Pancreas (tissue), 10 donors: ENCODE measurements around the gene SKIDA1. TPM values are rescaled to one million over a fixed set of nuclear protein-coding genes. Genes with fewer than 3 reads are reported as not detected.

Experiments used
- ATAC-seq, 4 donors: fragments of 200-7000 bp; cut with Tn5 transposase; one replicate each; pipeline versions ENCODE4 v1.8.0 to v1.9.1; 2020; ENCODE audit warnings: mild to moderate bottlenecking in 4 of 4, moderate library complexity in 4 of 4
- DNase-seq, 6 donors: peaks; one replicate each; pipeline ENCODE4 v3.0.0-alpha.2; 2020
- FAIRE-seq: peaks from 2 replicates; lab custom pipeline; 2012; peaks lifted over from hg19 to GRCh38; lab: Jason Lieb, UNC
- H3K27ac ChIP-seq, 4 donors: fragments of 200-600 bp; sonication (generic); 1 replicate in 3 of 4; 2 replicates in 1 of 4; pipeline versions ENCODE4 v1.5.0 to v1.8.0; 2020
- H3K27me3 ChIP-seq, 4 donors: fragments of 200-600 bp; one replicate each; pipeline ENCODE4 v1.8.0; 2021
- H3K36me3 ChIP-seq, 3 donors: fragments of 200-600 bp; sonication (generic) in 1 of 3; one replicate each; pipeline versions ENCODE4 v1.5.0 to v1.8.0; 2020 to 2021
- H3K4me1 ChIP-seq, 3 donors: fragments of 200-600 bp; one replicate each; pipeline ENCODE4 v1.8.0; 2021
- H3K4me3 ChIP-seq, 4 donors: fragments of 200-600 bp; sonication (generic) in 2 of 4; one replicate each; pipeline versions ENCODE4 v1.5.0 to v1.8.0; 2020 to 2021
- H3K9me3 ChIP-seq, 4 donors: fragments of 200-600 bp; one replicate each; pipeline ENCODE4 v1.8.0; 2021
- CTCF ChIP-seq, 4 donors: fragments of 200-600 bp; sonication (generic) in 3 of 4; IDR thresholded peaks; one replicate each; pipeline versions ENCODE4 v1.5.0 to v1.8.0; 2021; ENCODE audit warnings: antibody characterized with exemption in 4 of 4
- WGBS, 2 donors: extraction: QIAGEN DNeasy Blood & Tissue Kit; methylation state at CpG; one replicate each; pipeline ENCODE4 v1.1.7; 2013; 5-methylcytosine and 5-hydroxymethylcytosine counted together
- intact Hi-C, 3 donors: fragments of 100-400 bp; cut with DNase I; formaldehyde crosslinking; loops; one replicate each; pipeline versions ENCODE4 v1.11.1 to v1.14.2; 2022
- polyA plus RNA-seq, 2 donors: library from polyadenylated mRNA; stranded (reverse); fragments of 200-250 nt; gene quantifications; one replicate each; pipeline ENCODE4 v1.2.3, GENCODE V29; 2013
- total RNA-seq, 6 donors: library from RNA; stranded (reverse); fragmentation: NEBNext Ultra II Directional in 4 of 6; extraction: Animal tissue kit (Norgen Biotek cat#: 25700) in 4 of 6; gene quantifications; one replicate each; pipeline versions ENCODE4 v1.2.1 to v1.2.4, GENCODE V29; 2021 to 2023
- donor health status: healthy with polysubstance abuse.
- donor health status: DM: no; HTN: no; CAD: no; lungs with moderate emphysema.
- donor health status: DM: no; HTN: no; CAD: no.
- donor health status: control.
- donor health status: control.
- donor health status: Bipolar disorder and iron deficiency.
- donor health status: DM: yes; HTN: yes; CAD: no.
- donor health status: DM: no; HTN: no; CAD: no.
- donor health status: DM: no; HTN: no; CAD: no.
- donor health status: DM: yes; HTN: yes; CAD: no.

The SKIDA1 gene
- total and polyA plus RNA-seq, 8 donors: 0.23 to 0.97 (median 0.53) TPM

- Histone ChIP-seq H3K27ac (peak overlapping the region; percentile 3 to 79 (median 48)), H3K9me3 (no peaks in the 10 kb centered on the region), H3K4me1 (peaks cover 0 to 9% (median 0%) of the 10 kb centered on the region in 3 donors), H3K36me3 (no peaks in the 10 kb centered on the region), H3K27me3 (no peaks in the 10 kb centered on the region), H3K4me3 (peak overlapping the region in 2 of 4 donors; percentile 65 to 74)
- no peak for TF ChIP-seq CTCF (IDR thresholded peaks at IDR 0.05)
- 43 to 44% methylated on average over 12 of the region's 12 CpGs for WGBS, 2 donors
- intact Hi-C loops: no loop called here
- DNase-seq (no peak), FAIRE-seq (no peak), ATAC-seq (peak in 1 of 4 donors; percentile 13)
Measured at GRCh38 chr10:21519941-21520436, 5.5 kb downstream of the SKIDA1 start.

GRCh38 chr10:21519397-21519933, 6.0 kb downstream of the SKIDA1 start:
- peaks cover 0 to 9% (median 0%) of the 10 kb centered on the region in 3 donors for H3K4me1 ChIP-seq
- WGBS, 2 donors: 40 to 47% methylated on average over 11 of the region's 11 CpGs
- no peaks in the 10 kb centered on the region for H3K27me3 ChIP-seq
- ATAC-seq (no peak), DNase-seq (no peak), FAIRE-seq (no peak)
- H3K9me3 ChIP-seq: no peaks in the 10 kb centered on the region
- no peak for TF ChIP-seq CTCF (IDR thresholded peaks at IDR 0.05)
- no peaks in the 10 kb centered on the region for H3K36me3 ChIP-seq
- intact Hi-C loops: no loop called here
- peak overlapping the region in 3 of 4 donors; percentile 0 to 74 (median 65) for H3K4me3 ChIP-seq
- peak overlapping the region; percentile 3 to 79 (median 48) for H3K27ac ChIP-seq

GRCh38 chr10:21518641-21519396, 6.7 kb downstream of the SKIDA1 start:
- Histone ChIP-seq H3K27me3 (no peaks in the 10 kb centered on the region), H3K36me3 (no peaks in the 10 kb centered on the region), H3K4me3 (peak overlapping the region in 3 of 4 donors; percentile 0 to 74 (median 65)), H3K27ac (peak overlapping the region in 3 of 4 donors; percentile 10 to 79 (median 73)), H3K4me1 (peaks cover 0 to 9% (median 0%) of the 10 kb centered on the region in 3 donors), H3K9me3 (no peaks in the 10 kb centered on the region)
- DNase-seq: no peak
- intact Hi-C loops: no loop called here
- no peak for FAIRE-seq
- no peak for TF ChIP-seq CTCF (IDR thresholded peaks at IDR 0.05)
- peak; percentile 26 to 47 (median 31) for ATAC-seq
- WGBS, 2 donors: 27 to 39% methylated on average over 16 of the region's 16 CpGs

GRCh38 chr10:21518149-21518640, 7.3 kb downstream of the SKIDA1 start:
- intact Hi-C loops: no loop called here
- WGBS, 2 donors: 34 to 37% methylated on average over 13 of the region's 13 CpGs
- Histone ChIP-seq H3K4me3 (peak overlapping the region in 2 of 4 donors; percentile 65 to 74), H3K36me3 (no peaks in the 10 kb centered on the region), H3K4me1 (peaks cover 0 to 9% (median 0%) of the 10 kb centered on the region in 3 donors), H3K27me3 (no peaks in the 10 kb centered on the region), H3K9me3 (no peaks in the 10 kb centered on the region), H3K27ac (peak overlapping the region in 3 of 4 donors; percentile 10 to 79 (median 73))
- peak; percentile 29 to 40 (median 38) for ATAC-seq
- FAIRE-seq: no peak
- DNase-seq: no peak
- no peak for TF ChIP-seq CTCF (IDR thresholded peaks at IDR 0.05)
